Posterior cingulate gyrus (tissue), 11 donors: ENCODE measurements around the gene ITGAX.
"Not testable (repeated sequence)": the region's sequence is repeated elsewhere in the genome, so short reads cannot be mapped to it uniquely, and the experiment has no call there.

Experiments
- DNase-seq, 10 donors: peaks; one replicate each; pipeline versions ENCODE4 v3.0.0 to v3.0.0-alpha.2; 2020 to 2021; ENCODE audit warnings: mixed read lengths in 3 of 10
- intact Hi-C: fragments of 100-400 bp; cut with DNase I; formaldehyde crosslinking; loops from one replicate; pipeline ENCODE4 v1.15.1; 2023

The ITGAX gene

DNA sequence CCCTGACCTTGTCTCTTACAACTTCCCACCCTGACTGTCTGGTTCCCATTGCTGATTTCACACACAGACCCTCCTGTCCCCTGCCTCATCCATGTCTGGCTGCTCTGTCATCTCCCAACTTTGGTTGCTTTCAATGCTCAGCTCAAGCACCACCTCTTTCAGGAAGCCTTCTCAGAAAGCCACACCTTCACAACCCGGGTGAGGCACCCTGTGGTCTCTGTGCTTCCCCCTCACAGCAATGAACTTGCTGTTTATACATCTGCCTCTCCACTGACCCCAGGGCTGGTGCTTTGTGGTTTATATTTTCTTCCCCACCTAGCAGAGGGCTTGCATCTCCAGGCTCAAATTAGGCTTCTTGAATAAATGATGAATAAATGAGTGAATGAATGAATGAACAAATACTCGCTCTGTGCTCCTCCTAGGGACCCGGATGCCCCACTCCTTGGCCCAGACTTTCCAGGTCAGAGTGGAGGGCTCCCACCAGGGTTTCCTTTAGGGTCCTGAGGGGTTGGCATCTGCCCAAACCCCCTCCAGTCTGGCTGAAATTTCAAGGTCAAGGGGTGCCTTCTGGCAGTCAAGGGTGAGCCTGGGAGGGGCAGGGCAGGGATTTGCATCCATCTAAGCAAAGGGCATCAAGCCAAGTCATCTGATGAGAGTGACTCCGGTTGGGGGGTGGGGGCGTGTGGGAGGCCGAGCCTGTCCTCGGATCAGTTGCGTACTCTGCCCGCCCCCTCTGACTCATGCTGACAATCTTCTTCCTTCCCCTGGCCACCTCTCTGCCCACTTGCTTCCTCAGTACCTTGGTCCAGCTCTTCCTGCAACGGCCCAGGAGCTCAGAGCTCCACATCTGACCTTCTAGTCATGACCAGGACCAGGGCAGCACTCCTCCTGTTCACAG lies at the start of gene ITGAX:
TSS of gene ITGAX (plus strand) at position 783 of the 898 bp plus-strand sequence. CDS start at position 862, 79 bp downstream.
- peak in 3 of 10 donors; percentile 37 to 85 (median 40) for DNase-seq
- intact Hi-C loops = no loop called here

DNA sequence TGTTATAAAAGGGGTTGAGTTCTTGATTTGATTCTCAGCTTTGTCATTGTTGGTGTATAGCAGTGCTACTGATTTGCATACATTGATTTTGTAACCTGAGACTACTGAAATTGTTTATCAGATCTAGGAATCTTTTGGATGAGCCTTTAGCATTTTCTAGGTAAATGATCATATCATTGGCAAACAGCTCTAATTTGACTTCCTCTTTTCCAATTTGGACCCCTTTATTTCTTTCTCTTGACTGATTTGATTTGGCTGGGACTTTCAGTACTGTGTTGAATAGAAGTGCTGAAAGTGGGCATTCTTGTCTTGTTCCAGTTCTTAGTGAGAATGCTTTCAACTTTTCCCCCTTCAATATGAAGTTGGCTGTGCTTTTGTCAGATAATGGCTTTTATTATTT lies 49.8 kb upstream of the ITGAX start:
- intact Hi-C loops = no loop called here
- DNase-seq = no peak

DNA sequence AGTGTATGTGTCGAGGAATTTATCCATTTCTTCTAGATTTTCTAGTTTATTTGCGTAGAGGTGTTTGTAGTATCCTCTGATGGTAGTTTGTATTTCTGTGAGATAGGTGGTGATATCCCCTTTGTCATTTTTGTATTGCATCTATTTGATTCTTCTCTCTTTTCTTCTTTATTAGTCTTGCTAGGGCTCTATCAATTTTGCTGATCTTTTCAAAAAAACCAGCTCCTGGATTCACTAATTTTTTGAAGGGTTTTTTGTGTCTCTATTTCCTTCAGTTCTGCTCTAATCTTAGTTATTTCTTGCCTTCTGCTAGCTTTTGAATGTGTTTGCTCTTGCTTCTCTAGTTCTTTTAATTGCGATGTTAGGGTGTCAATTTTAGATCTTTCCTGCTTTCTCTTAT lies 46.6 kb upstream of the ITGAX start:
- DNase-seq, intact Hi-C loops: not testable (repeated sequence)

DNA sequence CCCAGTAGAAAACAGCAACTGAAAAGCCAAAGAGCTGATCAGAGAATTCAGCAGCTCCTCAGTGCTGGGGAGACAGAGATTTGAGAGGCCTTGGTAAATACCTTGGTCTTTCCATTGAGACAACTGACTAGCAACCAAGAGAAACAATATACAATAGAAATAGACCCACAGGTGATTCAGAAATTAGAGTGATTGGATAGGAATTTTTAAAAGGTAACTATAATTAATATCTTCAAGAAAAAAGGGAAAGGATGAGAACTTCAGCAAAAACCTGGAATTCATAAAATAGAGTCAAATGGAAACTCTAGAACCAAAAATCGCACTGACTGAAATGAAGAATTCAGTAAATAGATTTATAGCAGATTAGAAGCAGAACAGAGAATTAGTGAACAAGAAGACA lies 32.5 kb upstream of the ITGAX start:
- intact Hi-C loops = no loop called here
- no peak for DNase-seq

DNA sequence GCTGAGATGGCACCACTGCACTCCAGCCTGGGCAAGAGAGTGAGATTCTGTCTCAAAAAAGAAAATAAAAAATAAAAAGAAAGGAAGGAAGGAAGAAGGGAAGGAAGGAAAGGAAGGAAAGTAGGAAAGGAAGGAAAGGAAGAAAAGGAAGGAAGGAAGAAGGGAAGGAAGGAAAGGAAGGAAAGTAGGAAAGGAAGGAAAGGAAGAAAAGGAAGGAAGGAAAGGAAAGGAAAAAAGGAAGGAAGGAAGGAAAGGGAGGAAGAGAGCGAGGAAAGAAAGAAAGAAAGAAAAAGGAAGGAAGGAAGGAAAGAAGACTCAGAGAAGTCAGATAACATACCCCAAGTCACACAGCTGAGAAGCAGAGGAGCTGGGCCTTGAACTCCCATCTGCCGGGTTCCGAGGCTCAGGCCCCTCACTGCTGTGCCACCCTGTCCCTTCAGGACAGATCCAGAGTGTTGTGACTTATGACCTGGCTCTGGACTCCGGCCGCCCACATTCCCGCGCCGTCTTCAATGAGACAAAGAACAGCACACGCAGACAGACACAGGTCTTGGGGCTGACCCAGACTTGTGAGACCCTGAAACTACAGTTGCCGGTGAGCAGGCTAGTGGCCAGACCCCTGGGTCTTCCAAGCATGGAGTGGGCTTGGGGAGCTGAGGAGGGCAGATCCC lies 30.9 kb upstream of the ITGAX start:
- intact Hi-C loops = no loop called here
- peak in 1 of 10 donors; percentile 49 for DNase-seq

DNA sequence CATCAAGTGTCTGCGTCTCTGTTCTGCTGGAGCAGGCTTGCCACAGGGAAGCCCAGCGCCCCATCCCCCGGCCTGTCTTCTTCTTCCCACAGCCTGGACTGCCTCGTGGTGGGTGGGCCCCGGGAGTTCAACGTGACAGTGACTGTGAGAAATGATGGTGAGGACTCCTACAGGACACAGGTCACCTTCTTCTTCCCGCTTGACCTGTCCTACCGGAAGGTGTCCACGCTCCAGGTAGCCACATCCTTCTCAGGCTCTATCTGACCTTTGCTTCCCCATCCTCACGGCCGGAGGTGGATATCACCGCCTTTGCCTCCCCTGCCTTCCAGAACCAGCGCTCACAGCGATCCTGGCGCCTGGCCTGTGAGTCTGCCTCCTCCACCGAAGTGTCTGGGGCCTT lies 29.8 kb upstream of the ITGAX start:
- DNase-seq = peak in 1 of 10 donors; percentile 56
- intact Hi-C loops = no loop called here

DNA sequence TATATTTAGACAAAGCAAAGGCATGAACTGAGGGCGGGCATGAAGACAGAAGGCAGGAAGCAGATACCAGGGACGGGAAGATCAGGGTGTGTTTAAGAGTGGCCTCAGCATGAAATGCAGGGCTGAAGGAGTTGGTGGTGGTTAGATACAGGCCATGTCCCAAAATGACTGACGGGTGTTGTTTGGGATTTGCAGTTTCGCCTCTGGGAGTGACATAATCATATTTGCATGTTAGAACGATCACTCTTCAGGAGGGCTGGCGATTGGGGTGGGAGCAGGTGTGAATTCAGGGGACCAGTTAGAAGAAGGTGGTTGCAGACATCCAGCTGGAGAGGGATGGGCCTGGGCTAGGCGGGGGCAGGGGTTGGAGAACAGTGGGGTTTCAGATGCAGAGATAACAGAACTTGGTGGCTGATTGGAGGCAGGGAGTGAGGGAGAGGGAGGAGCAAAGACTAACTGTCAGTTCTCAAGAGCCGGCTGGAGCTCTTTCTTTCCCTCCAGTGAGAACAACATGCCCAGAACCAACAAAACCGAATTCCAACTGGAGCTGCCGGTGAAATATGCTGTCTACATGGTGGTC lies 27.2 kb upstream of the ITGAX start:
- intact Hi-C loops = no loop called here
- peak in 1 of 10 donors; percentile 45 for DNase-seq

DNA sequence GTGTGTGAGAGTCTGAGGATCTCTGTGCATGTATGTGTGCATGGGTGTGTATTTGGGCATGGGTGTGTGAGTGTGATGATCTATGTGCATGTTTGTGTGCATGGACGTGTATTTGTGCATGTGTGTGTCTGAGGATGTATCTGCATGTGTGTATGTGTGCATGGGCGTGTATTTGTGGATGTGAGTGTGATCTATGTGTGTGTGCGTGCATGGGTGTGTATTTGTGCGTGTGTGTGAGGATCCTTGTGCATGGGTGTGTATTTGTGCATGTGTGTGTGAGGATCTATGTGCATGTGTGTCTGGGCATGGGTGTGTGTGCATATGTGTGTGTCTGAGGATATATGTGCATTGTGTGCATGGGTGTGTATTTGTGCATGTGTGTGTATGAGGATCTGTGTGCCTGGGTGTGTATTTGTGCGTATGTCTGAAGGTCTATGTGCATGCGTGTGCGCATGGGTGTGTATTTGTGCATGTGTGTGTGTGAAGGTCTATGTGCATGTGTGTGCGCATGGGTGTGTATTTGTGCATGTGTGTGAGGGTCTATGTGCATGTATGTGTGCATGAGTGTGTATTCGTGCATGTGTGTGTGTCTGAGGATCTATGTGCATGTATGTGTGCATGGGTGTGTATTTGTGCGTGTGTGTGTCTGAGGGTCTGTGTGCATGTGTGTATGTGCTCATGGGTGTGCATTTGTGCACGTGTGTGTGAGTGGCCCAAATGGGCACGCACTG lies 26.5 kb upstream of the ITGAX start:
- intact Hi-C loops = no loop called here
- no peak for DNase-seq

DNA sequence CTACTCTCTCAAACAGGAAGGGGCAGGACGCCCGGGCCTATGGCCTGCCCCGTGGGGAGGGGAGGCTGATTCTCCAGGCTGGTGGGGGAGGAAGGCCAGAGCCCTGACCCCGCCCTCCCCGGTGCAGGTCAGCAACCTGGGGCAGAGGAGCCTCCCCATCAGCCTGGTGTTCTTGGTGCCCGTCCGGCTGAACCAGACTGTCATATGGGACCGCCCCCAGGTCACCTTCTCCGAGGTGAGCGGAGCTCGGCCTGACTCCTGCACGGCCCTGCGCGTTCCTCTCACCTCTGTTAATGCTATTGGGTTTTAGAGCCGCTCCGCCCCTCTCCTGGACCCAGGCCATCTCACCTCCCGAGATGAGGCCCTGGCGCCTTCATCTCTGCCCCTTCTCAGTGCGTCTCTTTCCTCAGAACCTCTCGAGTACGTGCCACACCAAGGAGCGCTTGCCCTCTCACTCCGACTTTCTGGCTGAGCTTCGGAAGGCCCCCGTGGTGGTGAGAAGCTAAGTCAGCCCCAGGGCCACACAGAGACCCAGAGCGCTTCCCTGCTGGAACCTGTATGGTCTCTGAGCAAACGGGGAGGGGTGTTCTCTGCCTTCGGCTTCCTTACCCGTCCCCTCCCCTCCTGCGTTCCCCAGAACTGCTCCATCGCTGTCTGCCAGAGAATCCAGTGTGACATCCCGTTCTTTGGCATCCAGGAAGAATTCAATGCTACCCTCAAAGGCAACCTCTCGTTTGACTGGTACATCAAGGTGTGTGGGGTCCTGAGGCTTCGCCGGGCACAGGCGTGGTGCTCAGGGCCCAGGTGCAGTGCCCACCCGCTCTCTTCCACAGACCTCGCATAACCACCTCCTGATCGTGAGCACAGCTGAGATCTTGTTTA lies 25.1 kb upstream of the ITGAX start:
- intact Hi-C loops = no loop called here
- peak in 1 of 10 donors; percentile 65 for DNase-seq

DNA sequence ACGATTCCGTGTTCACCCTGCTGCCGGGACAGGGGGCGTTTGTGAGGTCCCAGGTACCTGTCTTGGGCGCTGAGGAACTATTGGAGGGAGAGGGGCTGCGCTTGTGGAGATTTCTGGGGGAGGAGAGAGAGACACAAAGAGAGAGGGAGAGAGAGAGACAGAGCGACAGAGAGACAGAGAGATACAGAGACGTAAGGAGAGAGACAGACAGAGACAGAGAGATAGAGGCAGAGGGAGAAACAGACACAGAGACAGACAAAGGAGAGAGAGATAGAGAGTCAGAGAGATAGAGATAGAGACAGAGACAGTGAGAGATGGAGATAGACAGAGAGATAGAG lies 24.5 kb upstream of the ITGAX start:
- DNase-seq = no peak
- intact Hi-C loops = no loop called here

DNA sequence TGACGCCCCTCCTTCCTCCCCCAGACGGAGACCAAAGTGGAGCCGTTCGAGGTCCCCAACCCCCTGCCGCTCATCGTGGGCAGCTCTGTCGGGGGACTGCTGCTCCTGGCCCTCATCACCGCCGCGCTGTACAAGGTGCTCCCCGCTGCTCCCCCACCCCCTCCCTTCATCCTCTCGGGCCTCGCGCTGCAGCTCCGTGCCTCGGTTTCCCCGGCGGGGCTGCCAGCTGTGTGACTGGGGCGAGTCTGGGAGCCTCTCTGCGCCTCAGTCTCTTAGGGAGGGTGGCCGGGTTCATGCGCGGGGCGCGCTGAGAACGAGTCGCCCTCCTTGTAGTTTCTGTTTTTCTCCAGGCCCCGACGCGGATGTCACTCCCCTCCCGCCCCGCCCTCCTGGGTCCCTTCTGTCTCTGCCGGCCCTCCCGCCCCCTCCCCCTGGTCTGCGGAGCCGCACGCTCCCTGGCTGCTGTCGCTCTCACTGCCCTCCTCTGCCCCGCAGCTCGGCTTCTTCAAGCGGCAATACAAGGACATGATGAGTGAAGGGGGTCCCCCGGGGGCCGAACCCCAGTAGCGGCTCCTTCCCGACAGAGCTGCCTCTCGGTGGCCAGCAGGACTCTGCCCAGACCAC lies 23.7 kb upstream of the ITGAX start:
- intact Hi-C loops = no loop called here
- peak in 1 of 10 donors; percentile 73 for DNase-seq

DNA sequence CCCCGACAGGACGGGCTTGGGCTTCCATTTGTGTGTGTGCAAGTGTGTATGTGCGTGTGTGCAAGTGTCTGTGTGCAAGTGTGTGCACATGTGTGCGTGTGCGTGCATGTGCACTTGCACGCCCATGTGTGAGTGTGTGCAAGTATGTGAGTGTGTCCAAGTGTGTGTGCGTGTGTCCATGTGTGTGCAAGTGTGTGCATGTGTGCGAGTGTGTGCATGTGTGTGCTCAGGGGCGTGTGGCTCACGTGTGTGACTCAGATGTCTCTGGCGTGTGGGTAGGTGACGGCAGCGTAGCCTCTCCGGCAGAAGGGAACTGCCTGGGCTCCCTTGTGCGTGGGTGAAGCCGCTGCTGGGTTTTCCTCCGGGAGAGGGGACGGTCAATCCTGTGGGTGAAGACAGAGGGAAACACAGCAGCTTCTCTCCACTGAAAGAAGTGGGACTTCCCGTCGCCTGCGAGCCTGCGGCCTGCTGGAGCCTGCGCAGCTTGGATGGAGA lies 23.1 kb upstream of the ITGAX start:
- intact Hi-C loops = no loop called here
- DNase-seq = peak in 6 of 10 donors; percentile 31 to 94 (median 74)

DNA sequence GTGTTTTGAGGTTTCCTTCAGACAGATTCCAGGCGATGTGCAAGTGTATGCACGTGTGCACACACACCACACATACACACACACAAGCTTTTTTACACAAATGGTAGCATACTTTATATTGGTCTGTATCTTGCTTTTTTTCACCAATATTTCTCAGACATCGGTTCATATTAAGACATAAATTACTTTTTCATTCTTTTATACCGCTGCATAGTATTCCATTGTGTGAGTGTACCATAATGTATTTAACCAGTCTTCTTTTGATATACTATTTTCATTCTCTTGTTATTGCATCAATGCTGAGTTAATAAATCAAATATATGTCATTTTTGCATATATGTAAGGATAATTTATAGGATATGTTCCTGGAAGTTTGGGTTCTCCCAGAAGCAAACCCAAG lies 22.4 kb upstream of the ITGAX start:
- no peak for DNase-seq
- intact Hi-C loops = no loop called here

DNA sequence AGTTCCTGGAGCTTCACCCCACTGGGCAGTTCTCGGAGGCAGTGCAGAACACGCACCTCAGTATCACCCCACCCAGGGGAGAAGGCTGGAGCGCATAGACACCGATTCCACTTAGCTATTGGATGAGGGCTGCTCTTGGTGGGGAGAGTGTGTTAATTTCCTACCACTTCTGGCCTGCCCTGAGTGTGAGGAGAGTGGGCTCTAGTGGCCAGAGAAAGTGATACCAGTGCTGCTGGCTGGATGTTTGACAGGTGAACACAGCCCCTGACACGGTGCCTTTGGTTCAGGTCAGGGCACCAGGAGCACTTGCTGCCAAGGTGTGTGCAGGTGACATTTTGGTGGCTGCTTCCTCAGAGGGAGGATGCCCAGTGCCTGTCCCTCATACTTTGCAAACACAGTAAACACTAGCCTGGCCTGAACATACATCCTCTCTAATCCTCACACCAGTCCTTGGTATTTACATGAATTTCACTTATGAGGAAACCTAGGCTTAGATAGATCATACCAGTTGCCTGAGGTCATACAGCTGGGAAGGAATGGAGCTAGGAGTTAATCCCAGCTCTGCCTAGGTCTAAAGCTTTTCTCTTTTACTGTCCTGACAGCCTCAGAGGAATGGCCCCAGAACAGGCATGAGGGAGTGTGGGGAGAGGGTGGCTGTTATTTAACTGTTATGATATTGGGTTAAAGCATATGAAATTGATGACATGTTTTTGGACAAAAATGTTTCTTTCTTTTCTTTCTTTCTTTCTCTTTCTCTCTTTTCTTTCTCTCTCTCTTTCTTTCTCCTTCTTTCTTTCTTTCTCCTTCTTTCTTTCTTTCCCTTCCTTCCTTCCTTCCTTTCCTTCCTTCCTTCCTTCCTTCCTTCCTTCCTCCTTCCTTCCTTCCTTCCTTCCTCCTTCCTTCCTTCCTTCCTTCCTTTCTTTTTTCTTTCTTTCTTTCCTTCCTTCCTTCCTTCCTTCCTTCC lies 21.0 kb upstream of the ITGAX start:
- peak in 1 of 10 donors; percentile 72 for DNase-seq
- intact Hi-C loops = no loop called here

DNA sequence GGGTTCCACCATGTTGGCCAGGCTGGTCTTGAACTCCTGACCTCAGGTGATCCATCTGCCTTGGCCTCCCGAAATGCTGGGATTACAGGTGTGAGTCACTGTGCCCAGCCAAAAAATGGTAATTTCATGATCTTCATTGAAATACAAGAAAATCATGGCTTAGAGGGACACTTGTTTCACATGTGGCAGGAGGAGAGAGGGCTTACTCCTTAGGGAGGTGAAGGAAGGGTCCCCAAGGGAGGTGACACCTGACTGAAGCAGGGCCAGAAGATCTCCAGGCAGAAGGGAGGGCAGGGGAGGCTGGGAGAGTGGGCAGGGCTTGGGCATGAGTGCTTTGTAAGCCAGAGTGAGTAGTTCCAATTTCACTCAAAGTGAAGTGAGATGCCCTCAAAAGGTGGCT lies 20.0 kb upstream of the ITGAX start:
- intact Hi-C loops = no loop called here
- peak in 1 of 10 donors; percentile 4 for DNase-seq

DNA sequence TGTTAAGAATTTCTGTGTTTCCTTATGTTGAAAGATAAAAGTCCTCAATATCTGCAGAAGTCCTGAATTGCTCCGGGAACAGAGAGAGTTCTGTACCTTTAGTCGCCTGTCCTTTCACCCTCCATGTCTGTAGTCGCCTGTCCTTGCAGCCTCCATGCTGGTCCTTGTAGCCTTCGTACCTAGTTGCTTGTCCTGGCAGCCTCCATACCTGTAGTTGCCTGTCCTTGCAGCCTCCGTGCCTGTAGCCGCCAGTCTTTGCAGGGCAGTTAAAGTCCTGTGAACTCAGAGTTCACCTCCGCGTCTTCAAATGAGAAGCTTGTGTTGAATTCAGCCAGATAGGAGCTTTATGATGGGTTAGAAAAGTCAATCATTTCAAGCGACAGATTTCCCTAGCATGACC lies 19.5 kb upstream of the ITGAX start:
- intact Hi-C loops = no loop called here
- DNase-seq = peak in 2 of 10 donors; percentile 46 to 47

DNA sequence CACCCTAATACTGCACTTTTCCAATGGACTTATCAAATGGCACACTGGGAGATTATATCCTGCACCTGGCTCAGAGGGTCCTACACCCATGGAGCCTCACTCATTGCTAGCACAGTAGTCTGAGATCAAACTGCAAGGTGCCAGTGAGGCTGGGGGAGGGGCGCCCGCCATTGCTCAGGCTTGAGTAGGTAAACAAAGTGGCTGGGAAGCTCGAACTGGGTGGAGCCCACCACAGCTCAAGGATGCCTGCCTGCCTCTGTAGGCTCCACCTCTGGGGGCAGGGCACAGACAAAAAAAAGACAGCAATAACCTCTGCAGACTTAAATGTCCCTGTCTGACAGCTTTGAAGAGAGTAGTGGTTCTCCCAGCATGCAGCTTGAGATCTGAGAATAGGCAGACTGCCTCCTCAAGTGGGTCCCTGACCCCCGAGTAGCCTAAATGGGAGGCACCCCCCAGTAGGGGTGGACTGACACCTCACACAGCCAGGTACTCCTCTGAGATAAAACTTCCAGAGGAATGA lies 16.8 kb upstream of the ITGAX start:
- intact Hi-C loops = not testable (repeated sequence)
- peak in 2 of 10 donors; percentile 12 to 17 for DNase-seq

DNA sequence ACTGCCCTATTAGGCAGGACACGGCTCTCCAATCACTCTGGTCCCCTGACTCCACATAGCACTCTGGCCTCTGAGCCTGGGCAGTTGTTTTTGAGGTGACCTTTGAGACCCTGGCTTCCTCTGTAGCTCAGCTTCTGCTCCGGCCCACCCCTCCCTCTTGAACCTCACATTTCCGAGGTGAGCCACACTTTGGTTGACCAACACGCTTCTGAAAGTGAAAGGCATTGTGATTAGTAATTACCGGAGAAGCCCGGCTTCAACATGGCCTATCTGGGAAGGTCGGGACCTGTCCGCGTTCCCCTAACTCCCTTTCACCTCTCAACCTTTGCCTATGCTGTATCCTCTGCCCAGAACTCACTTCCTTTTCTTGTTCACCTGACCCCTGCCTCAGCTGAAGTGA lies 10.3 kb upstream of the ITGAX start:
- peak in 1 of 10 donors; percentile 50 for DNase-seq

More for the DNA sequence above, 10.3 kb upstream of the ITGAX start:
- intact Hi-C loops = no loop called here
